NCI-H2171 (cell line): ENCODE results near the gene GZMM.

ENCODE experiments used
- DNase-seq: peaks from one replicate; lab custom pipeline; 2025; lab: John Stamatoyannopoulos, UW

GZMM gene

GRCh38 chr19:512547-513365 is 31.1 kb upstream of the GZMM start:
- DNase-seq, result no peak

- no peak for DNase-seq
These were observed 30.3 kb upstream of the GZMM start for GRCh38 chr19:513368-514165.

- DNase-seq, result no peak
These were observed 29.6 kb upstream of the GZMM start for GRCh38 chr19:514166-514663.

GRCh38 chr19:517721-518597 is 25.9 kb upstream of the GZMM start:
- no peak for DNase-seq

- no peak for DNase-seq
These were observed 25.1 kb upstream of the GZMM start for GRCh38 chr19:518598-519231.

GRCh38 chr19:519449-519865 is 24.4 kb upstream of the GZMM start:
- DNase-seq, result no peak

GRCh38 chr19:522726-523125 is 21.1 kb upstream of the GZMM start:
- no peak for DNase-seq

- no peak for DNase-seq
These were observed 19.7 kb upstream of the GZMM start for GRCh38 chr19:524062-524674.

- DNase-seq, result no peak
These were observed 18.8 kb upstream of the GZMM start for GRCh38 chr19:525029-525428.

- DNase-seq, result no peak
These were observed 17.9 kb upstream of the GZMM start for GRCh38 chr19:525857-526419.

- DNase-seq, result no peak
These were observed 13.5 kb upstream of the GZMM start for GRCh38 chr19:530134-531008.

GRCh38 chr19:531009-531752 is 12.7 kb upstream of the GZMM start:
- peak; percentile 87 for DNase-seq

GRCh38 chr19:531753-532560 is 11.9 kb upstream of the GZMM start, which contains the start of gene CDC34:
Gene CDC34 (plus strand): TSS chr19:531760. CDS start chr19:531932, 172 bp downstream.
- DNase-seq, result no peak

- DNase-seq, result no peak
These were observed 11.1 kb upstream of the GZMM start for GRCh38 chr19:532561-533363.

GRCh38 chr19:533364-534058 is 10.3 kb upstream of the GZMM start:
- DNase-seq, result no peak

- no peak for DNase-seq
These were observed 9.8 kb upstream of the GZMM start for GRCh38 chr19:534088-534487.
